DOHH2 (cell line): ENCODE results near the gene AGAP3.

Source experiments
- CTCF ChIP-seq: fragments of 200-600 bp; sonication (generic); IDR thresholded peaks from one replicate; pipeline ENCODE4 v1.5.1; 2014; ENCODE audit warnings: antibody characterized with exemption, mild to moderate bottlenecking, low read depth, low read length; ENCODE audit not compliant: poor library complexity, severe bottlenecking
- EZH2phosphoT487 ChIP-seq: fragments of 200-600 bp; sonication (generic); IDR thresholded peaks from 2 replicates; pipeline ENCODE4 v1.6.1; 2017; ENCODE audit warnings: borderline replicate concordance, mild to moderate bottlenecking, antibody characterized with exemption, low read length, moderate library complexity, mixed read lengths

- TF ChIP-seq CTCF = no peak
- TF ChIP-seq EZH2phosphoT487 = no peak
Measured at GRCh38 chr7:151101621-151102396, 15.5 kb downstream of the AGAP3 start.
